Measurements from ENCODE around the gene ARHGAP31. TPM values are rescaled to one million over a fixed set of nuclear protein-coding genes. Genes with fewer than 3 reads are reported as not detected.

The ARHGAP31 gene
- total and polyA plus RNA-seq, 7 donors: 1.9 to 13.2 (median 5.3) TPM

GRCh38 chr3:119375510-119375909 is 81.3 kb downstream of the ARHGAP31 start:
- DNase-seq (no peak), ATAC-seq (no peak)
- intact Hi-C loops (cut with DNase I): no loop called here
- Histone ChIP-seq H3K27me3 (ENCODE audit: insufficient read depth in 3 of 3, low read length in 2 of 3) (no peaks in the 10 kb centered on the region), H3K9me3 (no peaks in the 10 kb centered on the region), H3K4me1 (no peaks in the 10 kb centered on the region), H3K4me3 (no peak overlapping the region), H3K27ac (no peak overlapping the region), H3K36me3 (ENCODE audit: insufficient read depth in 1 of 2, low read depth in 1 of 2) (no peaks in the 10 kb centered on the region)
- WGBS, 3 donors: 85 to 91% (median 90%) methylated on average over 4 of the region's 4 CpGs
- no peak for TF ChIP-seq CTCF (IDR thresholded peaks at IDR 0.05)

DNA sequence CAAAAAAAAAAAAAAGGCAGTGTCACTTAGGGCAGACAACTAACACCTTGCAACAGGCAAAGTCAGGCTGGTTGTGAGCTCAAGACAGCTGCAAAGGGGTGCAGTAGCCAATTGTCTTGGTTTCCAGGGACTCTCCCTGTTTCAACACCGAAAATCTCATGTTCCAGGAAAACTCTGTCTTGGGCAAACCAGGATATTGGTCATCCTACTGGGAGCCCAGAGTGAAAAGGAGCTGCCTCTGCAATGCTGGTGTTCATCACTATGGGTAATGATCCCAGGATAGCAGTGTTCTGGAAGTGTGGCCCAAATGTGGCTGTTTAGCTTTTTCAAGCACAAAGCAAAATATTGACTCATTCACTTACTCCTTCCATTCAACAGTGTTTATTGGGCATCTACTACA is 82.6 kb downstream of the ARHGAP31 start:
- WGBS, 3 donors: 45 to 62% (median 48%) methylated on average over 1 of the region's 1 CpG
- no peaks in the 10 kb centered on the region for H3K27me3 ChIP-seq (ENCODE audit: insufficient read depth in 3 of 3, low read length in 2 of 3)
- ATAC-seq: no peak
- no peak overlapping the region for H3K27ac ChIP-seq
- intact Hi-C loops (cut with DNase I): no loop called here
- no peak for TF ChIP-seq CTCF (IDR thresholded peaks at IDR 0.05)
- no peak overlapping the region for H3K4me3 ChIP-seq
- H3K4me1 ChIP-seq: no peaks in the 10 kb centered on the region
- no peak for DNase-seq
- H3K36me3 ChIP-seq (ENCODE audit: insufficient read depth in 1 of 2, low read depth in 1 of 2): no peaks in the 10 kb centered on the region
- H3K9me3 ChIP-seq: no peaks in the 10 kb centered on the region

GRCh38 chr3:119378259-119378803 is 84.1 kb downstream of the ARHGAP31 start:
- Histone ChIP-seq H3K36me3 (ENCODE audit: insufficient read depth in 1 of 2, low read depth in 1 of 2) (peaks cover 0 to 3% of the 10 kb centered on the region in 2 donors), H3K9me3 (no peaks in the 10 kb centered on the region), H3K4me1 (no peaks in the 10 kb centered on the region), H3K27ac (no peak overlapping the region), H3K4me3 (no peak overlapping the region), H3K27me3 (ENCODE audit: insufficient read depth in 3 of 3, low read length in 2 of 3) (no peaks in the 10 kb centered on the region)
- intact Hi-C loops (cut with DNase I): no loop called here
- DNase-seq: no peak
- no peak for TF ChIP-seq CTCF (IDR thresholded peaks at IDR 0.05)
- 65 to 74% (median 65%) methylated on average over 8 of the region's 8 CpGs for WGBS, 3 donors
- ATAC-seq: no peak

- peaks cover 0 to 7% of the 10 kb centered on the region in 2 donors for H3K36me3 ChIP-seq (ENCODE audit: insufficient read depth in 1 of 2, low read depth in 1 of 2)
- no peaks in the 10 kb centered on the region for H3K9me3 ChIP-seq
- ATAC-seq (no peak), DNase-seq (no peak)
- H3K4me1 ChIP-seq: no peaks in the 10 kb centered on the region
- no peaks in the 10 kb centered on the region for H3K27me3 ChIP-seq (ENCODE audit: insufficient read depth in 3 of 3, low read length in 2 of 3)
- H3K4me3 ChIP-seq: no peak overlapping the region
- intact Hi-C loops (cut with DNase I): no loop called here
- no peak for TF ChIP-seq CTCF (IDR thresholded peaks at IDR 0.05)
- no peak overlapping the region for H3K27ac ChIP-seq
- 47 to 61% (median 57%) methylated on average over 3 of the region's 3 CpGs for WGBS, 3 donors
Observed at GRCh38 chr3:119380697-119381096, 86.5 kb downstream of the ARHGAP31 start.

- no peak for DNase-seq
- no peak overlapping the region for H3K27ac ChIP-seq
- intact Hi-C loops (cut with DNase I): no loop called here
- H3K4me1 ChIP-seq: no peaks in the 10 kb centered on the region
- H3K4me3 ChIP-seq: no peak overlapping the region
- ATAC-seq: no peak
- H3K36me3 ChIP-seq (ENCODE audit: insufficient read depth in 1 of 2, low read depth in 1 of 2): peaks cover 0 to 7% of the 10 kb centered on the region in 2 donors
- no peaks in the 10 kb centered on the region for H3K9me3 ChIP-seq
- no peaks in the 10 kb centered on the region for H3K27me3 ChIP-seq (ENCODE audit: insufficient read depth in 3 of 3, low read length in 2 of 3)
- TF ChIP-seq CTCF (IDR thresholded peaks at IDR 0.05): no peak
- WGBS, 3 donors: 94 to 97% (median 96%) methylated on average over 7 of the region's 7 CpGs
Observed at GRCh38 chr3:119382134-119382533, 88.0 kb downstream of the ARHGAP31 start.
